K562 (cell line): ENCODE results near the gene THSD8.
A peak's percentile ranks its signal among the peaks of the same experiment; 100 is the strongest.

Experiments
- ELF2 ChIP-seq: fragments of 250-450 bp; sonication (Bioruptor Pico); IDR thresholded peaks from 2 replicates; pipeline ENCODE4 v1.5.0; 2021; ENCODE audit warnings: mild to moderate bottlenecking
- HBP1 ChIP-seq: fragments of 450-650 bp; formaldehyde crosslinking; IDR thresholded peaks from 2 replicates; pipeline ENCODE4 v1.4.0; 2022; ENCODE audit warnings: missing genetic modification characterization
- MAX ChIP-seq: sonication (generic); formaldehyde crosslinking; IDR thresholded peaks from 2 replicates; pipeline ENCODE4 v1.9.0; 2022; ENCODE audit warnings: mild to moderate bottlenecking, missing genetic modification reagents

GRCh38 chr19:12801466-12802266 lies at the start of gene THSD8, which contains the start of gene PRDX2:
- TF ChIP-seq HBP1 = 0 out of 2 replicates have a peak, but pooled peaks have one; percentile 32
- peak; percentile 95 for TF ChIP-seq MAX (CRISPR knock-in tag)
- no peak for TF ChIP-seq ELF2 (CRISPR knock-in tag)
